Neuronal stem cell (in vitro differentiated cells): ENCODE data around the gene NCK1.
"Not testable (repeated sequence)": the region's sequence is repeated elsewhere in the genome, so short reads cannot be mapped to it uniquely, and the experiment has no call there.

Source experiments
- DNase-seq: peaks from one replicate; pipeline ENCODE4 v3.0.0-alpha.2; 2013; ENCODE audit warnings: low spot score
- H2AFZ ChIP-seq: one replicate; pipeline ENCODE4 v1.6.1; 2013; ENCODE audit warnings: mild to moderate bottlenecking, low read length, inconsistent platforms
- H2AK5ac ChIP-seq: 2 replicates; pipeline ENCODE4 v1.6.1; 2013; ENCODE audit warnings: low read depth, mild to moderate bottlenecking, inconsistent platforms, low read length, moderate library complexity, mixed read lengths
- H2BK120ac ChIP-seq: 2 replicates; pipeline ENCODE4 v1.6.1; 2013; ENCODE audit warnings: low read depth, mild to moderate bottlenecking, inconsistent platforms, low read length, moderate library complexity, mixed read lengths
- H2BK12ac ChIP-seq: one replicate; pipeline ENCODE4 v1.6.1; 2013; ENCODE audit warnings: low read length, inconsistent platforms
- H2BK15ac ChIP-seq: 2 replicates; pipeline ENCODE4 v1.6.1; 2013; ENCODE audit warnings: mild to moderate bottlenecking, low read length, inconsistent platforms, mixed read lengths
- H2BK5ac ChIP-seq: one replicate; pipeline ENCODE4 v1.6.1; 2013; ENCODE audit warnings: inconsistent platforms, mild to moderate bottlenecking, low read length, moderate library complexity
- H3K14ac ChIP-seq: one replicate; pipeline ENCODE4 v1.6.1; 2013; ENCODE audit warnings: low read length, inconsistent platforms
- H3K18ac ChIP-seq: 2 replicates; pipeline ENCODE4 v1.6.1; 2013; ENCODE audit warnings: low read length, inconsistent platforms
- H3K23ac ChIP-seq: 2 replicates; pipeline ENCODE4 v1.6.1; 2013; ENCODE audit warnings: low read depth, mild to moderate bottlenecking, mixed read lengths, low read length, inconsistent platforms; ENCODE audit not compliant: poor library complexity
- H3K27ac ChIP-seq: replicated peaks from 3 replicates; pipeline ENCODE4 v1.5.1; 2013; ENCODE audit warnings: low read length, inconsistent platforms
- H3K27me3 ChIP-seq, 3 experiments: 2 replicates each; pipeline ENCODE4 v1.6.1; 2013; ENCODE audit warnings: low read length in 3 of 3, mild to moderate bottlenecking in 2 of 3, inconsistent platforms in 1 of 3, low read depth in 1 of 3, mixed read lengths in 1 of 3, moderate library complexity in 1 of 3; ENCODE audit not compliant: control insufficient read depth in 3 of 3, insufficient read depth in 3 of 3
- H3K36me3 ChIP-seq, 2 donors: replicated peaks in 1 of 2; 2 replicates each; pipeline ENCODE4 v1.6.1; 2013; ENCODE audit warnings: low read length in 2 of 2; ENCODE audit not compliant: control insufficient read depth in 2 of 2, insufficient read depth in 2 of 2
- H3K4ac ChIP-seq: 2 replicates; pipeline ENCODE4 v1.6.1; 2013; ENCODE audit warnings: inconsistent platforms, mild to moderate bottlenecking, low read length, moderate library complexity
- H3K4me1 ChIP-seq, 2 donors: 1 replicate in 1 of 2; 2 replicates in 1 of 2; pipeline ENCODE4 v1.6.1; 2013; ENCODE audit warnings: low read length in 2 of 2, low read depth in 1 of 2; ENCODE audit not compliant: control insufficient read depth in 2 of 2, insufficient read depth in 1 of 2
- H3K4me2 ChIP-seq: one replicate; pipeline ENCODE4 v1.6.1; 2013; ENCODE audit warnings: mild to moderate bottlenecking, low read length, inconsistent platforms; ENCODE audit not compliant: insufficient read depth, poor library complexity, severe bottlenecking
- H3K4me3 ChIP-seq, 2 donors: 2 replicates each; pipeline ENCODE4 v1.5.1; 2013; ENCODE audit warnings: low read length in 2 of 2, mild to moderate bottlenecking in 2 of 2, inconsistent platforms in 1 of 2, moderate library complexity in 1 of 2
- H3K79me1 ChIP-seq: one replicate; pipeline ENCODE4 v1.6.1; 2013; ENCODE audit warnings: low read depth, mild to moderate bottlenecking, inconsistent platforms, low read length, moderate library complexity
- H3K9ac ChIP-seq: one replicate; pipeline ENCODE4 v1.6.1; 2013; ENCODE audit warnings: mild to moderate bottlenecking, low read depth, low read length, inconsistent platforms; ENCODE audit not compliant: poor library complexity
- H3K9me3 ChIP-seq, 2 donors: replicated peaks in 1 of 2; 2 replicates each; pipeline versions ENCODE3 to v1.6.1; 2013; ENCODE audit warnings: low read length in 2 of 2, mild to moderate bottlenecking in 2 of 2, inconsistent platforms in 1 of 2, low read depth in 1 of 2, mixed read lengths in 1 of 2, moderate library complexity in 1 of 2; ENCODE audit not compliant: control insufficient read depth in 2 of 2, insufficient read depth in 1 of 2
- H4K8ac ChIP-seq: one replicate; pipeline ENCODE4 v1.6.1; 2013; ENCODE audit warnings: low read depth, mild to moderate bottlenecking, inconsistent platforms, low read length, moderate library complexity
- H4K91ac ChIP-seq: one replicate; pipeline ENCODE4 v1.6.1; 2013; ENCODE audit warnings: low read length, low read depth, mild to moderate bottlenecking, inconsistent platforms; ENCODE audit not compliant: poor library complexity
- WGBS, 2 donors: extraction: QIAGEN DNeasy Blood & Tissue Kit; methylation state at CpG; one replicate each; pipeline ENCODE4 v1.1.7; 2013; ENCODE audit warnings: missing lambda C conversion rate in 2 of 2, mixed read lengths in 1 of 2; ENCODE audit not compliant: insufficient read length in 2 of 2, insufficient replicate concordance in 1 of 2; ENCODE audit errors: extremely low coverage in 2 of 2; 5-methylcytosine and 5-hydroxymethylcytosine counted together

The NCK1 gene

GRCh38 chr3:136969539-136969938, 107.5 kb downstream of the NCK1 start:
- H3K9me3 ChIP-seq, DNase-seq, H3K18ac ChIP-seq, H2AK5ac ChIP-seq, H4K8ac ChIP-seq, H3K9ac ChIP-seq, H2BK12ac ChIP-seq, H3K4me1 ChIP-seq, H2AFZ ChIP-seq, H3K79me1 ChIP-seq, H2BK5ac ChIP-seq, H2BK120ac ChIP-seq, H3K36me3 ChIP-seq, H2BK15ac ChIP-seq, H3K14ac ChIP-seq, H3K4ac ChIP-seq, H3K4me2 ChIP-seq, H3K27ac ChIP-seq, H3K27me3 ChIP-seq, H3K23ac ChIP-seq, H4K91ac ChIP-seq, H3K4me3 ChIP-seq: not testable (repeated sequence)
- WGBS, 2 donors = no CpG with 5 or more reads among the region's 14 CpGs

DNA sequence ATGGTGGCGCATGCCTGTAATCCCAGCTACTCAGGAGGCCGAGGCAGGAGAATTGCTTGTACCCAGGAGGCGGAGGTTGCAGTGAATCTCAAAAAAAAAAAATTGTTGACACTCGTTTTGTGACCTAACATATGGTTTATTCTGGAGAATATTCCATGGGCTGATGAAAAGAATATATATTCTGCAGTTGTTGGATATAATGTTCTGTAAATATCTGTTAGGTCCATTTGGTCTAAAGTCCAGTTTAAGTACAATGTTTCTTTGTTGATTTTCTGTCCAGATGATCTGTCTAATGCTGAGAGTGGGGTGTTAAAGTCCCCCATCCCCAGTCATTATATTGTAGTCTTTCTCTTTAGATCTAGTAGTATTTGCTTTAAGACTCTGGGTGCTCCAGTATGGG, 111.3 kb downstream of the NCK1 start:
- no peaks in the 10 kb centered on the region for H3K4me1 ChIP-seq
- H3K4me3 ChIP-seq = no peak overlapping the region
- H3K23ac ChIP-seq = no peak overlapping the region
- DNase-seq = no peak
- no peak overlapping the region for H3K18ac ChIP-seq
- H3K27ac ChIP-seq = no peak overlapping the region
- no peak overlapping the region for H3K9ac ChIP-seq
- no peak overlapping the region for H2AK5ac ChIP-seq
- peaks cover 2 to 3% of the 10 kb centered on the region in 2 donors for H3K9me3 ChIP-seq
- H4K8ac ChIP-seq = no peak overlapping the region
- no peak overlapping the region for H2BK120ac ChIP-seq
- H2AFZ ChIP-seq = no peak overlapping the region
- no peaks in the 10 kb centered on the region for H3K36me3 ChIP-seq
- H3K4me2 ChIP-seq = no peak overlapping the region
- no peaks in the 10 kb centered on the region for H3K27me3 ChIP-seq
- no peak overlapping the region for H3K4ac ChIP-seq
- no peak overlapping the region for H2BK12ac ChIP-seq
- H3K79me1 ChIP-seq = peaks cover 2% of the 10 kb centered on the region
- H4K91ac ChIP-seq = no peak overlapping the region
- no peak overlapping the region for H2BK15ac ChIP-seq
- no peak overlapping the region for H3K14ac ChIP-seq
- no peak overlapping the region for H2BK5ac ChIP-seq
- no CpG with 5 or more reads among the region's 4 CpGs for WGBS, 2 donors

DNA sequence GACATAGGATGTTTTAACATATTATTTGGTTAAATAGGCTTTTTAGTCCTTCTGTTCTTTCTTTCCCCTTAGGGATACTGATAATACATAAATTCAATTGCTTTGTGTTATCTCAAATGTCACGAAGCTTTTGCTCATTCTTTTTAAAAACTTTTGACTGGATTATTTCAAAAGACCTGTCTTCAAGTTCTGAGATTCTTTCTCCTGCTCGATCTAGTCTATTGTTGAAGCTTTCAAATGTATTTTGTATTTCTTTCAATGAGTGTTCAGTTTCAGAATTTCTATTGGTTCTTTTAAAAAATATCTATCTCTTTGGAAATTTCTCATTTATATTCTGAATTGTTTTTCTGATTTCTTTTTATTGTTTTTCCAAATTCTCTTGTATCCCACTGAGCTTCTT, 112.7 kb downstream of the NCK1 start:
- Histone ChIP-seq H3K27me3 (no peaks in the 10 kb centered on the region), H2BK5ac (no peak overlapping the region), H3K9ac (no peak overlapping the region), H3K4me1 (no peaks in the 10 kb centered on the region), H3K4ac (no peak overlapping the region), H3K79me1 (peaks cover 2% of the 10 kb centered on the region), H3K9me3 (peaks cover 2 to 3% of the 10 kb centered on the region in 2 donors), H2BK12ac (no peak overlapping the region), H3K4me2 (no peak overlapping the region), H2BK15ac (no peak overlapping the region), H2AK5ac (no peak overlapping the region), H3K27ac (no peak overlapping the region), H2BK120ac (no peak overlapping the region), H4K91ac (no peak overlapping the region), H3K14ac (no peak overlapping the region), H3K36me3 (no peaks in the 10 kb centered on the region), H2AFZ (no peak overlapping the region), H3K23ac (no peak overlapping the region), H3K18ac (no peak overlapping the region), H4K8ac (no peak overlapping the region), H3K4me3 (no peak overlapping the region)
- WGBS, 2 donors = no CpG with 5 or more reads among the region's 2 CpGs
- no peak for DNase-seq

DNA sequence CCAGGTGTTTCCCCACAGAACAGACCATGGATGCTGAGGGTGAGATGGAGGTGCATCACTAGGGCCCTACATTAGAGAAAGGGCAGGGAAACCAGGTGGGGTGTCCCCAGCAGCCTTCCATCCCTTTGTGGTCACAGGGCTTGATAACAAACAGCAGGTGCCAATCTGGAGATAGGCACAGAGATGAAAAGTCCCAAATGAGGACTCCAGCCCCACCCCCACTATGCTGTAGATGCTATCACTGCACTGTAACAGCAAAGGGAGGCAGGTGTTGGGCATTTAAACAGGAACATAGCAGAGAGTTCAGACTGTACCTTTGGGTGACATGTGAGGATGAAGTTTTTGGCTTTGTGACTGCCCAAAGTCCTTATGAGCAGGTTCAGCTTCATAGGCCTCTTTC, 117.2 kb downstream of the NCK1 start:
- H3K4me1 ChIP-seq = no peaks in the 10 kb centered on the region
- H3K79me1 ChIP-seq = peaks cover 2% of the 10 kb centered on the region
- no peak overlapping the region for H3K27ac ChIP-seq
- H2AK5ac ChIP-seq = no peak overlapping the region
- H3K27me3 ChIP-seq = no peaks in the 10 kb centered on the region
- H3K14ac ChIP-seq = no peak overlapping the region
- peaks cover 0 to 2% of the 10 kb centered on the region in 2 donors for H3K9me3 ChIP-seq
- H2BK5ac ChIP-seq = no peak overlapping the region
- no peak for DNase-seq
- H3K4ac ChIP-seq = no peak overlapping the region
- H2BK15ac ChIP-seq = no peak overlapping the region
- H3K18ac ChIP-seq = no peak overlapping the region
- no peak overlapping the region for H2BK12ac ChIP-seq
- H4K8ac ChIP-seq = no peak overlapping the region
- H3K4me2 ChIP-seq = no peak overlapping the region
- H3K36me3 ChIP-seq = no peaks in the 10 kb centered on the region
- no peak overlapping the region for H3K9ac ChIP-seq
- no peak overlapping the region for H2BK120ac ChIP-seq
- no peak overlapping the region for H3K4me3 ChIP-seq
- no peak overlapping the region for H2AFZ ChIP-seq
- no peak overlapping the region for H4K91ac ChIP-seq
- no peak overlapping the region for H3K23ac ChIP-seq
